Muscle layer of colon (tissue), 2 donors: Measurements from ENCODE around the gene G2E3.

Experiments
- H3K27ac ChIP-seq: one replicate; pipeline ENCODE4 v1.7.0; 2013; ENCODE audit warnings: low read depth, mild to moderate bottlenecking, low read length, moderate library complexity
- H3K27me3 ChIP-seq, 2 donors: one replicate each; pipeline ENCODE4 v1.7.0; 2013; ENCODE audit warnings: low read length in 2 of 2, mild to moderate bottlenecking in 2 of 2; ENCODE audit not compliant: insufficient read depth in 2 of 2, control insufficient read depth in 1 of 2
- H3K36me3 ChIP-seq: one replicate; pipeline ENCODE4 v1.7.0; 2013; ENCODE audit warnings: mild to moderate bottlenecking, low read length; ENCODE audit not compliant: insufficient read depth
- H3K4me1 ChIP-seq: one replicate; pipeline ENCODE4 v1.7.0; 2013; ENCODE audit warnings: mild to moderate bottlenecking, low read length; ENCODE audit not compliant: insufficient read depth
- H3K4me3 ChIP-seq, 2 donors: one replicate each; pipeline ENCODE4 v1.7.0; 2013; ENCODE audit warnings: low read length in 2 of 2, low read depth in 1 of 2, mild to moderate bottlenecking in 1 of 2, moderate library complexity in 1 of 2
- H3K9ac ChIP-seq: one replicate; pipeline ENCODE4 v1.7.0; 2013; ENCODE audit warnings: low read length
- H3K9me3 ChIP-seq: one replicate; pipeline ENCODE4 v1.7.0; 2013; ENCODE audit warnings: mild to moderate bottlenecking, low read length
- donor health status: abdominal sarcoma.
- donor health status: Adenocarcinoma of cecum.

G2E3 gene

DNA sequence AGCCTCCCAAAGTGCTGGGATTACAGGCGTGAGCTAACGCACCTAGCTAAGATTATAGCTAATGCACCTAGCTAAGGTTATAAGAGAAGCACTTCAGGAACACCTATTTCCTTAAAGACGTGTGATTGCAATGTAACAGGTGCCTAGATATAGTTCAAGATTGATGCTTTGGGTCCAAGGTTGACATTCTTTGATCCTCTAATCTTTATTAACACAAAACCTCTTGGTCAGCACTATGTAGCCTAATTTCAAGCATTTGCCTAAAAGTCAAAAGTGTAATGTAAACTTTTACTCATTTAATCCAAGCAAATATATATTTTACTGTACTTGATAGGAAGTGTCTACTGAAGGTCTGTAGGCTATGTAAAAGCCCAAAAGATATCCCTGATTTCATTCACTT lies 99.7 kb downstream of the G2E3 start:
- Histone ChIP-seq H3K9me3 (no peaks in the 10 kb centered on the region), H3K9ac (no peak overlapping the region), H3K36me3 (peaks cover 37% of the 10 kb centered on the region), H3K27me3 (no peaks in the 10 kb centered on the region), H3K27ac (no peak overlapping the region), H3K4me1 (no peaks in the 10 kb centered on the region), H3K4me3 (no peak overlapping the region)

DNA sequence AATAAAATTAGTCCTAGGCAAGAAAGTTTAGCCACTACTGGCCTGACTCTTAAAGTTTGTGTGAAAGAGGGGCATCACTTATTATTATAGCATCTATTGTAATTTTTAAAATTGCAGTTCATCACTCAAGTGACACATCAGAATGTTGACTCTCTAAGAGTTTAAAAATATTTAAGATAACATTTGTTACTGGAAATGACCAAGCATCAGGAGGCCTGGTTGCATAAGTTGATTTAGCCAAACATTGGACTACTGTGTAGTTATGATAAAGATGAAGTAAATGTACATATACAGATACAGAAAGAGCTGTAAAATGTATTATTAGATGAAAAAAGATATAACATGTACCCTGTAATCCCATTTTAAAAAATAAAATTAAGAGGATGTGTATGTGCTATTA lies 110.6 kb downstream of the G2E3 start:
- no peak overlapping the region for H3K9ac ChIP-seq
- no peak overlapping the region for H3K4me3 ChIP-seq
- H3K4me1 ChIP-seq: no peaks in the 10 kb centered on the region
- peaks cover 6% of the 10 kb centered on the region for H3K36me3 ChIP-seq
- no peaks in the 10 kb centered on the region for H3K9me3 ChIP-seq
- H3K27ac ChIP-seq: no peak overlapping the region
- H3K27me3 ChIP-seq: no peaks in the 10 kb centered on the region
